Ovary (tissue), 9 donors: ENCODE measurements around the gene AP1G1. TPM values are rescaled to one million over a fixed set of nuclear protein-coding genes. Genes with fewer than 3 reads are reported as not detected.

Experiments
- DNase-seq, 5 donors: peaks; one replicate each; pipeline ENCODE4 v3.0.0-alpha.2; 2019 to 2020
- H3K27ac ChIP-seq, 2 donors: fragments of 200-600 bp; one replicate each; pipeline versions ENCODE4 v1.5.1 to v1.8.0; 2019 to 2022
- H3K27me3 ChIP-seq: fragments of 200-600 bp; one replicate; pipeline ENCODE4 v1.8.0; 2022
- H3K36me3 ChIP-seq: fragments of 200-600 bp; sonication (generic); one replicate; pipeline ENCODE4 v1.5.1; 2019
- H3K4me1 ChIP-seq: one replicate; pipeline ENCODE4 v1.8.1; 2013; ENCODE audit warnings: mild to moderate bottlenecking, moderate library complexity; ENCODE audit not compliant: insufficient read depth
- H3K4me3 ChIP-seq: fragments of 200-600 bp; sonication (generic); one replicate; pipeline ENCODE4 v1.5.1; 2017
- H3K9me3 ChIP-seq, 2 donors: fragments of 200-600 bp in 1 of 2; sonication (generic) in 1 of 2; one replicate each; pipeline versions ENCODE4 v1.5.1 to v1.8.1; 2013 to 2019; ENCODE audit warnings: mild to moderate bottlenecking in 1 of 2, moderate library complexity in 1 of 2
- EP300 ChIP-seq: sonication (generic); formaldehyde crosslinking; IDR thresholded peaks from one replicate; pipeline ENCODE4 v1.6.1; 2017; ENCODE audit warnings: antibody characterized with exemption
- POLR2A ChIP-seq: fragments of 450-650 bp; IDR thresholded peaks from one replicate; pipeline ENCODE4 v1.6.1; 2017; ENCODE audit warnings: antibody characterized with exemption, mild to moderate bottlenecking, moderate library complexity
- WGBS, 3 donors: extraction: QIAGEN DNeasy Blood & Tissue Kit in 1 of 3; methylation state at CpG; one replicate each; pipeline versions ENCODE4 v1.1.5 to v1.1.7; 2013 to 2017; 5-methylcytosine and 5-hydroxymethylcytosine counted together
- intact Hi-C, 4 donors: fragments of 100-400 bp; cut with DNase I; formaldehyde crosslinking; loops; one replicate each; pipeline versions ENCODE4 v1.11.0 to v1.15.1; 2022 to 2023
- polyA plus RNA-seq, 2 donors: library from polyadenylated mRNA; stranded (reverse); fragments of 200-250 nt in 1 of 2; fragments of 350-450 nt in 1 of 2; fragmentation: Illumina TruSeq in 1 of 2; extraction: RNeasy Lipid Tissue Mini Kit (QIAGEN cat#74804) in 1 of 2; gene quantifications; one replicate each; pipeline ENCODE4 v1.2.3, GENCODE V29; 2013 to 2014
- total RNA-seq, 7 donors: library from RNA; depleted of rRNA in 2 of 7; stranded (reverse); fragments of >200 nt in 2 of 7; fragmentation: NEBNext Ultra II Directional in 3 of 7; extraction: Animal tissue kit (Norgen Biotek cat#: 25700) in 3 of 7; gene quantifications; one replicate each; pipeline versions ENCODE4 v1.1.0 to v1.2.4, GENCODE V29; 2016 to 2023
- TF ChIP-seq, protein P1 (sequence below), 3 donors: fragments of 450-650 bp in 2 of 3; fragments of 200-600 bp in 1 of 3; IDR thresholded peaks; one replicate each; pipeline versions ENCODE4 v1.5.1 to v1.8.0; 2016 to 2022; ENCODE audit warnings: antibody characterized with exemption in 3 of 3, mild to moderate bottlenecking in 1 of 3
- donor health status: DM: no; HTN: no; CAD: no; lungs with moderate emphysema.
- donor health status: DM: no; HTN: no; CAD: no.
- donor health status: Bipolar disorder and iron deficiency.
- donor health status: DM: yes; HTN: yes; CAD: no.
- donor health status: DM: no; HTN: no; CAD: no.
- donor health status: DM: yes; HTN: yes; CAD: no.

Gene AP1G1
- total and polyA plus RNA-seq, 9 donors, result 14.2 to 71.7 (median 54.3) TPM

GRCh38 chr16:71709229-71709781 lies 99.3 kb downstream of the AP1G1 start:
- no peak for TF ChIP-seq EP300
- no peak for DNase-seq
- intact Hi-C loops, result no loop called here
- peaks cover 3% of the 10 kb centered on the region for H3K4me1 ChIP-seq
- 39 to 59% (median 52%) methylated on average over 2 of the region's 2 CpGs for WGBS, 3 donors
- H3K4me3 ChIP-seq, result no peak overlapping the region
- H3K36me3 ChIP-seq, result no peaks in the 10 kb centered on the region
- no peaks in the 10 kb centered on the region for H3K9me3 ChIP-seq
- H3K27ac ChIP-seq, result no peak overlapping the region
- no peaks in the 10 kb centered on the region for H3K27me3 ChIP-seq

DNA sequence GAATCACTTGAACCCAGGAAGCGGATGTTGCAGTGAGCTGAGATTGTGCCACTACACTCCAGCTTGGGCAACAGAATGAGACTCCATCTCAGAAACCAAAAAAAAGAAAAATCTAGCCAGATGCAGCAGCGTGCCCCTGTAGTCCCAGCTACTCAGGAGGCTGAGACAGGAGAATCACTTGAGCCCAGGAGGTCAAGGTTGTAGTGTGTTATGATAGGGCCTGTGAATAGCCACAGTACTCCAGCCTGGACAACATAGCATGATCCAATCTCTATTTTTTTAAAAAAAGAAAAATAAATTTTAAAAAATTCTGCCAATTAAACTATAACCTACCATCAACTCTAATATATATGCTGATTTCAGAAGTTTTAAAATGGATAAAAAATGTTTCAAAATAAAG lies 99.9 kb downstream of the AP1G1 start:
- Histone ChIP-seq H3K9me3 (no peaks in the 10 kb centered on the region), H3K4me1 (peaks cover 3% of the 10 kb centered on the region), H3K4me3 (no peak overlapping the region), H3K27me3 (no peaks in the 10 kb centered on the region), H3K36me3 (no peaks in the 10 kb centered on the region), H3K27ac (no peak overlapping the region)
- 92 to 96% (median 93%) methylated on average over 2 of the region's 2 CpGs for WGBS, 3 donors
- no peak for DNase-seq
- intact Hi-C loops, result no loop called here
- no peak for TF ChIP-seq POLR2A
- TF ChIP-seq EP300, result no peak
- TF ChIP-seq, protein P1, sequence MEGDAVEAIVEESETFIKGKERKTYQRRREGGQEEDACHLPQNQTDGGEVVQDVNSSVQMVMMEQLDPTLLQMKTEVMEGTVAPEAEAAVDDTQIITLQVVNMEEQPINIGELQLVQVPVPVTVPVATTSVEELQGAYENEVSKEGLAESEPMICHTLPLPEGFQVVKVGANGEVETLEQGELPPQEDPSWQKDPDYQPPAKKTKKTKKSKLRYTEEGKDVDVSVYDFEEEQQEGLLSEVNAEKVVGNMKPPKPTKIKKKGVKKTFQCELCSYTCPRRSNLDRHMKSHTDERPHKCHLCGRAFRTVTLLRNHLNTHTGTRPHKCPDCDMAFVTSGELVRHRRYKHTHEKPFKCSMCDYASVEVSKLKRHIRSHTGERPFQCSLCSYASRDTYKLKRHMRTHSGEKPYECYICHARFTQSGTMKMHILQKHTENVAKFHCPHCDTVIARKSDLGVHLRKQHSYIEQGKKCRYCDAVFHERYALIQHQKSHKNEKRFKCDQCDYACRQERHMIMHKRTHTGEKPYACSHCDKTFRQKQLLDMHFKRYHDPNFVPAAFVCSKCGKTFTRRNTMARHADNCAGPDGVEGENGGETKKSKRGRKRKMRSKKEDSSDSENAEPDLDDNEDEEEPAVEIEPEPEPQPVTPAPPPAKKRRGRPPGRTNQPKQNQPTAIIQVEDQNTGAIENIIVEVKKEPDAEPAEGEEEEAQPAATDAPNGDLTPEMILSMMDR (IDR thresholded peaks at IDR 0.05), result no peak

- H3K4me1 ChIP-seq, result peaks cover 3% of the 10 kb centered on the region
- H3K27me3 ChIP-seq, result no peaks in the 10 kb centered on the region
- intact Hi-C loops, result no loop called here
- H3K27ac ChIP-seq, result no peak overlapping the region
- WGBS, 3 donors, result 94 to 96% (median 95%) methylated on average over 7 of the region's 7 CpGs
- no peak for TF ChIP-seq EP300
- TF ChIP-seq, protein P1 (IDR thresholded peaks at IDR 0.05), result no peak
- TF ChIP-seq POLR2A, result no peak
- DNase-seq, result no peak
- H3K9me3 ChIP-seq, result no peaks in the 10 kb centered on the region
- H3K36me3 ChIP-seq, result no peaks in the 10 kb centered on the region
- H3K4me3 ChIP-seq, result no peak overlapping the region
Measured at GRCh38 chr16:71707199-71707598, 101.4 kb downstream of the AP1G1 start.

DNA sequence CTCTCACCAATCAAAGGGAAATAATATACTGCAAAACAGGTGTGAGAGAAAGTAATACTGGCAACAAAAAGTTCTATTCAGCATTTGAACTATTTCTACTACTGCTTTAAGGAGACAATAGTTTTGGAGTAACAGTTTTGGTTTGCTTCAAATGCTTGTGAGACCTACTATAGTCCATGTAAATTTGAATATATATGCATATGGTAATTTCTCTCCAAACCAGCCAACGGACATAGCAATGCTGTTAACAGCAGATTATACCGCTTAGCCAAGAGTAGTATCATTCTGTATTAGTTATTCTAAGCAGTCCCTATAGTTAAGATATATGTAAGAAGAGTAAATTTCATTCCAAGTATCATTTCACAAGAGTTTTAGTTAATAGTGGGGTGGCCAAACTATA lies 102.6 kb downstream of the AP1G1 start:
- no peak overlapping the region for H3K27ac ChIP-seq
- WGBS, 3 donors, result 92 to 96% (median 94%) methylated on average over 2 of the region's 2 CpGs

GRCh38 chr16:71703333-71703732 lies 105.3 kb downstream of the AP1G1 start:
- Histone ChIP-seq H3K27ac (no peak overlapping the region), H3K4me3 (no peak overlapping the region), H3K36me3 (no peaks in the 10 kb centered on the region), H3K27me3 (no peaks in the 10 kb centered on the region), H3K4me1 (no peaks in the 10 kb centered on the region), H3K9me3 (no peaks in the 10 kb centered on the region)
- TF ChIP-seq, protein P1 (IDR thresholded peaks at IDR 0.05), result no peak
- TF ChIP-seq EP300 (no peak), POLR2A (no peak)
- intact Hi-C loops, result no loop called here
- 79 to 91% (median 81%) methylated on average over 1 of the region's 1 CpG for WGBS, 3 donors
- DNase-seq, result no peak

More for the DNA sequence above, 102.6 kb downstream of the AP1G1 start:
- intact Hi-C loops, result no loop called here
- Histone ChIP-seq H3K4me3 (no peak overlapping the region), H3K9me3 (no peaks in the 10 kb centered on the region), H3K4me1 (peaks cover 3% of the 10 kb centered on the region), H3K27me3 (no peaks in the 10 kb centered on the region), H3K36me3 (no peaks in the 10 kb centered on the region)
- DNase-seq, result no peak
- TF ChIP-seq POLR2A (no peak), EP300 (no peak)
- TF ChIP-seq, protein P1 (IDR thresholded peaks at IDR 0.05), result no peak
